HepG2 (cell line): ENCODE measurements around the gene UGGT1. TPM values are rescaled to one million over a fixed set of nuclear protein-coding genes. Genes with fewer than 3 reads are reported as not detected.

Source experiments
- ATAC-seq: fragments of 200-7000 bp; cut with Tn5 transposase; 3 replicates; pipeline ENCODE4 v1.9.1; 2020; ENCODE audit warnings: mild to moderate bottlenecking, moderate library complexity
- BruUV-seq: library from RNA; stranded (reverse); fragments of 400-500 nt; replicated peaks from 2 replicates; lab custom pipeline; 2021; lab: Mats Ljungman, UMichigan
- CTCF ChIA-PET: fragments of 300-600 bp; formaldehyde crosslinking; extraction: SDS; loops from one replicate; lab custom pipeline; 2021; ENCODE audit warnings: low total read pairs, inconsistent platforms, low intra/inter-chr PET ratio; lab: Yijun Ruan, JAX
- POLR2A ChIA-PET: fragments of 350-600 bp; sonication (Branson Sonifier 250); formaldehyde crosslinking; loops from one replicate; lab custom pipeline; 2020; ENCODE audit warnings: antibody characterized with exemption, inconsistent platforms; lab: Yijun Ruan, JAX
- DNase-seq: peaks from one replicate; pipeline ENCODE4 v3.0.0-alpha.2; 2015; ENCODE audit warnings: low spot score
- FAIRE-seq: peaks from 3 replicates; lab custom pipeline; 2011; peaks lifted over from hg19 to GRCh38; lab: Jason Lieb, UNC
- H2AFZ ChIP-seq: one replicate; pipeline ENCODE4 v1.6.1; 2011; ENCODE audit warnings: low read length, inconsistent platforms
- H3K27ac ChIP-seq: fragments of 300-600 bp; 3 replicates; pipeline ENCODE4 v1.8.0; 2011; ENCODE audit warnings: mixed run types, mild to moderate bottlenecking, mixed read lengths, low read length, inconsistent platforms; ENCODE audit not compliant: insufficient read depth; ENCODE audit errors: extremely low read length
- H3K27me3 ChIP-seq, 2 experiments: fragments of 200-600 bp in 1 of 2; 2 replicates in 1 of 2; 3 replicates in 1 of 2; pipeline versions ENCODE4 v1.6.0 to v1.8.0; 2011; ENCODE audit warnings: low read length in 2 of 2, mild to moderate bottlenecking in 2 of 2, moderate library complexity in 2 of 2, inconsistent platforms in 1 of 2; ENCODE audit not compliant: insufficient read depth in 2 of 2, control insufficient read depth in 1 of 2
- H3K36me3 ChIP-seq, 2 experiments: fragments of 200-600 bp in 1 of 2; replicated peaks in 1 of 2; 2 replicates in 1 of 2; 3 replicates in 1 of 2; pipeline versions ENCODE4 v1.5.1 to v1.8.0; 2011; ENCODE audit warnings: low read length in 2 of 2, inconsistent platforms in 1 of 2; ENCODE audit not compliant: insufficient read depth in 2 of 2, control insufficient read depth in 1 of 2
- H3K4me1 ChIP-seq: 2 replicates; pipeline ENCODE4 v1.5.1; 2012; ENCODE audit warnings: low read length, inconsistent platforms; ENCODE audit not compliant: insufficient read depth
- H3K4me2 ChIP-seq: 2 replicates; pipeline ENCODE4 v1.6.0; 2011; ENCODE audit warnings: low read depth, low read length, inconsistent platforms
- H3K4me3 ChIP-seq, 3 experiments: fragments of 200-600 bp in 1 of 3; sonication (generic), shearing (Covaris generic) in 1 of 3; replicated peaks in 1 of 3; 2 replicates each; pipeline ENCODE4 v1.5.1; 2011 to 2016; ENCODE audit warnings: low read length in 3 of 3, inconsistent platforms in 2 of 3, low read depth in 2 of 3, mild to moderate bottlenecking in 2 of 3, control low read depth in 1 of 3, mixed read lengths in 1 of 3; ENCODE audit not compliant: insufficient read depth in 1 of 3
- H3K79me2 ChIP-seq: one replicate; pipeline ENCODE4 v1.6.1; 2011; ENCODE audit warnings: low read length, inconsistent platforms; ENCODE audit not compliant: insufficient read depth
- H3K9ac ChIP-seq: 2 replicates; pipeline ENCODE4 v1.6.0; 2011; ENCODE audit warnings: mild to moderate bottlenecking, low read depth, low read length, inconsistent platforms; ENCODE audit not compliant: insufficient read depth
- H3K9me3 ChIP-seq: 2 replicates; pipeline ENCODE4 v1.5.1; 2012; ENCODE audit warnings: mild to moderate bottlenecking, low read length
- H4K20me1 ChIP-seq: 2 replicates; pipeline ENCODE4 v1.6.0; 2011; ENCODE audit warnings: inconsistent platforms, mild to moderate bottlenecking, low read length, moderate library complexity; ENCODE audit not compliant: insufficient read depth
- CCDC6 ChIP-seq: sonication (generic); formaldehyde crosslinking; IDR thresholded peaks from 2 replicates; pipeline ENCODE4 v1.8.1; 2022; ENCODE audit warnings: mild to moderate bottlenecking, missing genetic modification reagents, moderate library complexity
- HNF4A ChIP-seq: sonication (generic); formaldehyde crosslinking; IDR thresholded peaks from 2 replicates; pipeline ENCODE4 v1.4.0; 2020; ENCODE audit warnings: missing genetic modification reagents
- NONO ChIP-seq, 2 experiments: fragments of 450-650 bp in 1 of 2; sonication (generic) in 1 of 2; formaldehyde crosslinking in 1 of 2; IDR thresholded peaks in 1 of 2; conservative IDR thresholded peaks in 1 of 2; 2 replicates each; pipeline versions ENCODE4 v1.6.1 to v1.8.0; 2017 to 2022; ENCODE audit warnings: mild to moderate bottlenecking in 1 of 2, missing genetic modification reagents in 1 of 2, moderate library complexity in 1 of 2
- PCBP2 ChIP-seq: fragments of 200-400 bp; formaldehyde crosslinking; optimal IDR thresholded peaks from 2 replicates; pipeline ENCODE3; 2018; ENCODE audit warnings: low read length, low read depth; ENCODE audit not compliant: poor library complexity, severe bottlenecking
- PHB2 ChIP-seq: fragments of 450-650 bp; IDR thresholded peaks from 2 replicates; pipeline ENCODE4 v1.6.1; 2018; ENCODE audit not compliant: partially characterized antibody
- RBM22 ChIP-seq: fragments of 200-400 bp; formaldehyde crosslinking; optimal IDR thresholded peaks from 2 replicates; pipeline ENCODE3; 2017; ENCODE audit warnings: mild to moderate bottlenecking, low read length, moderate library complexity
- RNF219 ChIP-seq: sonication (generic); formaldehyde crosslinking; IDR thresholded peaks from 2 replicates; pipeline ENCODE4 v1.5.0; 2020; ENCODE audit warnings: mild to moderate bottlenecking, missing genetic modification reagents
- TCF12 ChIP-seq, 2 experiments: fragments of 450-650 bp in 1 of 2; sonication (generic) in 1 of 2; formaldehyde crosslinking in 1 of 2; IDR thresholded peaks; 2 replicates each; pipeline versions ENCODE4 v1.6.1 to v1.8.0; 2017 to 2022; ENCODE audit warnings: antibody characterized with exemption in 1 of 2, mild to moderate bottlenecking in 1 of 2, missing genetic modification reagents in 1 of 2, moderate library complexity in 1 of 2
- ZBTB14 ChIP-seq: sonication (generic); formaldehyde crosslinking; IDR thresholded peaks from 2 replicates; pipeline ENCODE4 v1.4.0; 2020; ENCODE audit warnings: missing genetic modification reagents
- ZNF225 ChIP-seq: sonication (generic); formaldehyde crosslinking; IDR thresholded peaks from 2 replicates; pipeline ENCODE4 v1.4.0; 2020; ENCODE audit warnings: mild to moderate bottlenecking, missing genetic modification reagents
- ZNF3 ChIP-seq: IDR thresholded peaks from 2 replicates; pipeline ENCODE4 v1.7.0; 2017; ENCODE audit warnings: inconsistent platforms
- ZNF33A ChIP-seq: sonication (generic); formaldehyde crosslinking; IDR thresholded peaks from 2 replicates; pipeline ENCODE4 v1.5.1; 2020; ENCODE audit warnings: missing genetic modification reagents, mild to moderate bottlenecking, moderate library complexity, borderline replicate concordance
- ZNF768 ChIP-seq: sonication (generic); formaldehyde crosslinking; IDR thresholded peaks from 2 replicates; pipeline ENCODE4 v1.4.0; 2020; ENCODE audit warnings: missing genetic modification reagents
- ZNF790 ChIP-seq: sonication (generic); formaldehyde crosslinking; IDR thresholded peaks from 2 replicates; pipeline ENCODE4 v1.8.0; 2022; ENCODE audit warnings: missing genetic modification reagents, mild to moderate bottlenecking, borderline replicate concordance
- WGBS: methylation state at CpG from one replicate; pipeline ENCODE4 v1.1.6; 2017; ENCODE audit warnings: low lambda C conversion rate; 5-methylcytosine and 5-hydroxymethylcytosine counted together
- in situ Hi-C: cut with HindIII; loops from 2 replicates; pipeline ENCODE4 v1.10.0; 2017; ENCODE audit warnings: low pct_unique_long_range_greater_than_20kb; ENCODE audit not compliant: extremely low pct_ligation_motif_present
- intact Hi-C: fragments of 100-400 bp; cut with micrococcal nuclease; formaldehyde crosslinking; loops from one replicate; pipeline ENCODE4 v1.10.0; 2022; ENCODE audit not compliant: unreplicated experiment
- polyA plus RNA-seq, 8 experiments: library from polyadenylated mRNA; depleted of rRNA in 3 of 8; stranded (reverse) in 7 of 8; unstranded in 1 of 8; fragments of >200 nt; fragmentation: Illumina TruSeq in 4 of 8; extraction: Trizol in 4 of 8; gene quantifications; 2 replicates each; pipeline versions ENCODE4 v1.2.1 to v1.2.3, GENCODE V29; 2011 to 2016; ENCODE audit warnings: low read depth in 4 of 8, missing spikeins in 1 of 8, mixed read lengths in 1 of 8; ENCODE audit not compliant: insufficient read depth in 1 of 8
- total RNA-seq, 5 experiments: library from RNA; depleted of rRNA; stranded (reverse); fragments of >200 nt; fragmentation: Illumina TruSeq; extraction: Trizol; gene quantifications; 2 replicates each; pipeline ENCODE4 v1.2.3, GENCODE V29; 2016; ENCODE audit warnings: low read depth in 1 of 5
- TF ChIP-seq, protein P1 (sequence below): IDR thresholded peaks from 2 replicates; pipeline ENCODE4 v1.6.1; 2016; ENCODE audit warnings: low read depth, missing genetic modification reagents, missing compliant biosample characterization

UGGT1 gene
- total and polyA plus RNA-seq, 2 of the 13 experiments (the other 11 are each of a cell fraction or from before 2014, with no cell fraction given): 35.8 to 83.2 TPM

DNA sequence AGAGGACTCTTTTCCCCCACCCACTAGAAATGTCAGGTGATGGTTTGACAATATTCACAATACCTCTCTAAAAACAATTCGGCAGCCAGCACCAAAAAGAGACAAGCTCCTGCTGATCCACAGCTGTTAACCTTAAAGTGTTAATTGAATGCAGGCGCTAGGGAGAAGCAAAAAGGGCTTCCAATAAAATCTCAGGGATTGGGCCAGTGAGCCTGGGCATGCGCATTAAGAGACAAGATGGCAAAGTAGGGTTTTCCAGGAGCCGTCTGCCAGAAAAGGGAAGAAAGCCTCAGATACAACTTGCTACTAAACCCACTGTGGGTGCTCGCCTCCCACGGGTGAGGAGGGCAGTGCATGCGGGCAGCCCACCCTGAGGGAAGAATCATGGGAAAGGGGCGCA lies 128.9 kb downstream of the UGGT1 start:
- intact Hi-C loops (no loop called here), in situ Hi-C loops (no loop called here)
- FAIRE-seq (no peak), ATAC-seq (no peak), DNase-seq (no peak)
- H3K9me3 ChIP-seq: no peaks in the 10 kb centered on the region
- no peak for TF ChIP-seq TCF12 (IDR thresholded peaks at IDR 0.05)
- no peak for TF ChIP-seq TCF12 (CRISPR knock-in tag; IDR thresholded peaks at IDR 0.05)
- TF ChIP-seq ZBTB14 (CRISPR knock-in tag): no peak
- TF ChIP-seq, protein P1, sequence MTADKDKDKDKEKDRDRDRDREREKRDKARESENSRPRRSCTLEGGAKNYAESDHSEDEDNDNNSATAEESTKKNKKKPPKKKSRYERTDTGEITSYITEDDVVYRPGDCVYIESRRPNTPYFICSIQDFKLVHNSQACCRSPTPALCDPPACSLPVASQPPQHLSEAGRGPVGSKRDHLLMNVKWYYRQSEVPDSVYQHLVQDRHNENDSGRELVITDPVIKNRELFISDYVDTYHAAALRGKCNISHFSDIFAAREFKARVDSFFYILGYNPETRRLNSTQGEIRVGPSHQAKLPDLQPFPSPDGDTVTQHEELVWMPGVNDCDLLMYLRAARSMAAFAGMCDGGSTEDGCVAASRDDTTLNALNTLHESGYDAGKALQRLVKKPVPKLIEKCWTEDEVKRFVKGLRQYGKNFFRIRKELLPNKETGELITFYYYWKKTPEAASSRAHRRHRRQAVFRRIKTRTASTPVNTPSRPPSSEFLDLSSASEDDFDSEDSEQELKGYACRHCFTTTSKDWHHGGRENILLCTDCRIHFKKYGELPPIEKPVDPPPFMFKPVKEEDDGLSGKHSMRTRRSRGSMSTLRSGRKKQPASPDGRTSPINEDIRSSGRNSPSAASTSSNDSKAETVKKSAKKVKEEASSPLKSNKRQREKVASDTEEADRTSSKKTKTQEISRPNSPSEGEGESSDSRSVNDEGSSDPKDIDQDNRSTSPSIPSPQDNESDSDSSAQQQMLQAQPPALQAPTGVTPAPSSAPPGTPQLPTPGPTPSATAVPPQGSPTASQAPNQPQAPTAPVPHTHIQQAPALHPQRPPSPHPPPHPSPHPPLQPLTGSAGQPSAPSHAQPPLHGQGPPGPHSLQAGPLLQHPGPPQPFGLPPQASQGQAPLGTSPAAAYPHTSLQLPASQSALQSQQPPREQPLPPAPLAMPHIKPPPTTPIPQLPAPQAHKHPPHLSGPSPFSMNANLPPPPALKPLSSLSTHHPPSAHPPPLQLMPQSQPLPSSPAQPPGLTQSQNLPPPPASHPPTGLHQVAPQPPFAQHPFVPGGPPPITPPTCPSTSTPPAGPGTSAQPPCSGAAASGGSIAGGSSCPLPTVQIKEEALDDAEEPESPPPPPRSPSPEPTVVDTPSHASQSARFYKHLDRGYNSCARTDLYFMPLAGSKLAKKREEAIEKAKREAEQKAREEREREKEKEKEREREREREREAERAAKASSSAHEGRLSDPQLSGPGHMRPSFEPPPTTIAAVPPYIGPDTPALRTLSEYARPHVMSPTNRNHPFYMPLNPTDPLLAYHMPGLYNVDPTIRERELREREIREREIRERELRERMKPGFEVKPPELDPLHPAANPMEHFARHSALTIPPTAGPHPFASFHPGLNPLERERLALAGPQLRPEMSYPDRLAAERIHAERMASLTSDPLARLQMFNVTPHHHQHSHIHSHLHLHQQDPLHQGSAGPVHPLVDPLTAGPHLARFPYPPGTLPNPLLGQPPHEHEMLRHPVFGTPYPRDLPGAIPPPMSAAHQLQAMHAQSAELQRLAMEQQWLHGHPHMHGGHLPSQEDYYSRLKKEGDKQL (CRISPR knock-in tag): no peak
- no peak for TF ChIP-seq PCBP2
- TF ChIP-seq HNF4A: no peak
- TF ChIP-seq ZNF768 (CRISPR knock-in tag): no peak
- no peak for TF ChIP-seq RBM22
- TF ChIP-seq ZNF225: no peak
- no peak for TF ChIP-seq ZNF33A (CRISPR knock-in tag)
- no peak for TF ChIP-seq NONO (IDR thresholded peaks at IDR 0.05)
- TF ChIP-seq NONO (CRISPR knock-in tag; conservative IDR thresholded peaks at IDR 0.05): no peak
- TF ChIP-seq CCDC6 (CRISPR knock-in tag): no peak
- TF ChIP-seq RNF219 (CRISPR knock-in tag): no peak
- no peak for TF ChIP-seq ZNF790 (CRISPR knock-in tag)
- no peak for TF ChIP-seq PHB2
- no peak for TF ChIP-seq ZNF3 (CRISPR knock-in tag)
- no peaks in the 10 kb centered on the region for H3K36me3 ChIP-seq
- ChIA-PET CTCF (no interaction called here), POLR2A (no interaction called here)
- no peak overlapping the region for H3K4me3 ChIP-seq
- no peak overlapping the region for H3K4me2 ChIP-seq
- H3K27ac ChIP-seq: no peak overlapping the region
- no peak overlapping the region for H3K9ac ChIP-seq
- no peaks in the 10 kb centered on the region for H3K79me2 ChIP-seq
- no TSS peak for BruUV-seq
- H2AFZ ChIP-seq: no peak overlapping the region
- H4K20me1 ChIP-seq: no peaks in the 10 kb centered on the region
- 84% methylated on average over 8 of the region's 8 CpGs for WGBS
- no peaks in the 10 kb centered on the region; a peak in 1 of 5 replicates for H3K27me3 ChIP-seq
- H3K4me1 ChIP-seq: peaks cover 11% of the 10 kb centered on the region
